Astrocyte (in vitro differentiated cells and primary cell): ENCODE data around the gene SIRPD.
"Not testable (repeated sequence)": the region's sequence is repeated elsewhere in the genome, so short reads cannot be mapped to it uniquely, and the experiment has no call there.

Experiments
- CTCF ChIP-seq: IDR thresholded peaks from 2 replicates; pipeline ENCODE4 v1.5.1; 2011; ENCODE audit warnings: low read depth, mild to moderate bottlenecking, inconsistent platforms, low read length, moderate library complexity; ENCODE audit not compliant: insufficient read depth
- EZH2 ChIP-seq: IDR thresholded peaks from 2 replicates; pipeline ENCODE4 v1.6.1; 2012; ENCODE audit warnings: mild to moderate bottlenecking, low read length, inconsistent platforms; ENCODE audit not compliant: insufficient read depth

GRCh38 chr20:1577313-1577712 lies 19.8 kb upstream of the SIRPD start:
- not testable (repeated sequence) for TF ChIP-seq CTCF, EZH2
